GM19397 (cell line): ENCODE data around the gene EVI5L.

ENCODE experiments used
- ATAC-seq: cut with Tn5 transposase; IDR thresholded peaks from one replicate; pipeline ENCODE4 v1.9.1; 2021; ENCODE audit warnings: mild to moderate bottlenecking, moderate library complexity; ENCODE audit not compliant: unreplicated experiment

The EVI5L gene

GRCh38 chr19:7859831-7860713 lies 30.1 kb downstream of the EVI5L start:
- no peak for ATAC-seq

- ATAC-seq = no peak
Observed at GRCh38 chr19:7860714-7861618, 30.9 kb downstream of the EVI5L start.

GRCh38 chr19:7861619-7862412 lies 31.8 kb downstream of the EVI5L start:
- no peak for ATAC-seq

- ATAC-seq = no peak
Observed at GRCh38 chr19:7862413-7862951, 32.5 kb downstream of the EVI5L start.

GRCh38 chr19:7863157-7863970 lies 33.3 kb downstream of the EVI5L start:
- no peak for ATAC-seq

GRCh38 chr19:7863971-7864689 lies 34.1 kb downstream of the EVI5L start:
- no peak for ATAC-seq

GRCh38 chr19:7864690-7865074 lies 34.7 kb downstream of the EVI5L start:
- no peak for ATAC-seq

- no peak for ATAC-seq
Observed at GRCh38 chr19:7865262-7865911, 35.4 kb downstream of the EVI5L start.

GRCh38 chr19:7866399-7867091 lies 36.5 kb downstream of the EVI5L start:
- no peak for ATAC-seq

- no peak for ATAC-seq
Observed at GRCh38 chr19:7867092-7867844, 37.2 kb downstream of the EVI5L start.

GRCh38 chr19:7868326-7868670 lies 38.3 kb downstream of the EVI5L start:
- ATAC-seq = no peak

GRCh38 chr19:7868671-7869452 lies 38.8 kb downstream of the EVI5L start:
- ATAC-seq = peak; percentile 70

GRCh38 chr19:7869453-7869909 lies 39.5 kb downstream of the EVI5L start:
- peak; percentile 51 for ATAC-seq

GRCh38 chr19:7869910-7870511 lies 40.0 kb downstream of the EVI5L start:
- ATAC-seq = no peak

- ATAC-seq = no peak
Observed at GRCh38 chr19:7870571-7871436, 40.8 kb downstream of the EVI5L start.
